HG02938 (cell line): ENCODE data around the gene NSL1.
A peak's percentile ranks its signal among the peaks of the same experiment; 100 is the strongest.
"Not testable (repeated sequence)": the region's sequence is repeated elsewhere in the genome, so short reads cannot be mapped to it uniquely, and the experiment has no call there.

Experiments
- ATAC-seq: cut with Tn5 transposase; IDR thresholded peaks from one replicate; pipeline ENCODE4 v1.9.1; 2021; ENCODE audit warnings: mild to moderate bottlenecking, moderate library complexity; ENCODE audit not compliant: unreplicated experiment

Gene NSL1

GRCh38 chr1:212752934-212753497 lies 38.6 kb downstream of the NSL1 start:
- peak; percentile 38 for ATAC-seq

- peak; percentile 41 for ATAC-seq
Measured at GRCh38 chr1:212752252-212752933, 39.2 kb downstream of the NSL1 start.

- no peak for ATAC-seq
Measured at GRCh38 chr1:212749821-212750535, 41.6 kb downstream of the NSL1 start.

GRCh38 chr1:212746546-212746945 lies 45.0 kb downstream of the NSL1 start:
- no peak for ATAC-seq

GRCh38 chr1:212745303-212745702 lies 46.3 kb downstream of the NSL1 start:
- ATAC-seq, result no peak

- no peak for ATAC-seq
Measured at GRCh38 chr1:212743901-212744475, 47.6 kb downstream of the NSL1 start.

GRCh38 chr1:212738330-212738729 lies 53.2 kb downstream of the NSL1 start:
- ATAC-seq, result no peak

- ATAC-seq, result no peak
Measured at GRCh38 chr1:212737559-212737958, 54.0 kb downstream of the NSL1 start.

- ATAC-seq, result no peak
Measured at GRCh38 chr1:212733109-212733508, 58.5 kb downstream of the NSL1 start.

- ATAC-seq, result no peak
Measured at GRCh38 chr1:212731630-212732029, 59.9 kb downstream of the NSL1 start.

GRCh38 chr1:212728606-212729005 lies 63.0 kb downstream of the NSL1 start:
- ATAC-seq, result no peak

GRCh38 chr1:212727386-212728181 lies 64.0 kb downstream of the NSL1 start:
- no peak for ATAC-seq

GRCh38 chr1:212724679-212725078 lies 66.9 kb downstream of the NSL1 start:
- not testable (repeated sequence) for ATAC-seq

GRCh38 chr1:212722270-212722957 lies 69.2 kb downstream of the NSL1 start:
- ATAC-seq, result no peak

- no peak for ATAC-seq
Measured at GRCh38 chr1:212721388-212722247, 70.0 kb downstream of the NSL1 start.

GRCh38 chr1:212719633-212720032 lies 71.9 kb downstream of the NSL1 start:
- no peak for ATAC-seq

- no peak for ATAC-seq
Measured at GRCh38 chr1:212718499-212718898, 73.1 kb downstream of the NSL1 start.

GRCh38 chr1:212716161-212716560 lies 75.4 kb downstream of the NSL1 start:
- no peak for ATAC-seq

- ATAC-seq, result no peak
Measured at GRCh38 chr1:212713465-212714136, 78.0 kb downstream of the NSL1 start.
